HCEC 1CT (cell line): ENCODE results near the gene ELOB.

ENCODE experiments used
- DNase-seq: peaks from one replicate; pipeline ENCODE4 v3.0.0-alpha.2; 2017

The ELOB gene

GRCh38 chr16:2767140-2767731 is 9.8 kb downstream of the ELOB start:
- DNase-seq, result no peak

GRCh38 chr16:2766430-2767139 is 10.5 kb downstream of the ELOB start:
- no peak for DNase-seq

GRCh38 chr16:2765462-2766404 is 11.3 kb downstream of the ELOB start:
- no peak for DNase-seq

- DNase-seq, result no peak
Measured at GRCh38 chr16:2764718-2765117, 12.4 kb downstream of the ELOB start.

GRCh38 chr16:2763173-2763572 is 13.9 kb downstream of the ELOB start:
- DNase-seq, result no peak

GRCh38 chr16:2762711-2763110 is 14.4 kb downstream of the ELOB start:
- DNase-seq, result no peak

- no peak for DNase-seq
Measured at GRCh38 chr16:2761886-2762583, 15.0 kb downstream of the ELOB start.

GRCh38 chr16:2761472-2761871 is 15.6 kb downstream of the ELOB start:
- no peak for DNase-seq

GRCh38 chr16:2757344-2757743 is 19.7 kb downstream of the ELOB start:
- no peak for DNase-seq

- DNase-seq, result no peak
Measured at GRCh38 chr16:2756288-2757015, 20.6 kb downstream of the ELOB start.

GRCh38 chr16:2755158-2755557 is 21.9 kb downstream of the ELOB start:
- DNase-seq, result no peak

- DNase-seq, result peak; percentile 21
Measured at GRCh38 chr16:2753733-2754020, 23.4 kb downstream of the ELOB start.

- DNase-seq, result peak; percentile 82
Measured at GRCh38 chr16:2752850-2753732, 24.0 kb downstream of the ELOB start.

GRCh38 chr16:2752035-2752849 is 24.8 kb downstream of the ELOB start, which contains the start of gene SRRM2:
SRRM2 (plus strand) TSS chr16:2752638; CDS start chr16:2756365, 3,727 bp downstream.
- peak; percentile 96 for DNase-seq

GRCh38 chr16:2751577-2752034 is 25.5 kb downstream of the ELOB start:
- peak; percentile 19 for DNase-seq

- DNase-seq, result no peak
Measured at GRCh38 chr16:2749936-2750335, 27.1 kb downstream of the ELOB start.

- DNase-seq, result no peak
Measured at GRCh38 chr16:2749476-2749875, 27.6 kb downstream of the ELOB start.

GRCh38 chr16:2748757-2749455 is 28.2 kb downstream of the ELOB start:
- DNase-seq, result no peak

GRCh38 chr16:2745961-2746360 is 31.1 kb downstream of the ELOB start:
- no peak for DNase-seq
